ENCODE results near the gene HERC6. TPM values are rescaled to one million over a fixed set of nuclear protein-coding genes. Genes with fewer than 3 reads are reported as not detected.
A peak's percentile ranks its signal among the peaks of the same experiment; 100 is the strongest.
"Not testable (repeated sequence)": the region's sequence is repeated elsewhere in the genome, so short reads cannot be mapped to it uniquely, and the experiment has no call there.

The HERC6 gene
- total and polyA plus RNA-seq, 9 of the 15 experiments (the other 6 are each of a cell fraction or from before 2014, with no cell fraction given), result 0.01 to 0.68 (median 0.15) TPM

GRCh38 chr4:88361217-88361773 is 17.4 kb upstream of the HERC6 start:
- H3K9ac ChIP-seq (ENCODE audit: insufficient read depth in 1 of 2, low read depth in 2 of 2, low read length in 2 of 2); H3K27me3 ChIP-seq (ENCODE audit: control insufficient read depth in 2 of 2, insufficient read depth in 2 of 2, low read length in 2 of 2); H3K4me3 ChIP-seq; H3K79me2 ChIP-seq (ENCODE audit: control insufficient read depth, insufficient read depth, low read length); H3K36me3 ChIP-seq (ENCODE audit: control insufficient read depth, insufficient read depth, low read length); intact Hi-C loops (cut with micrococcal nuclease); H3K9me3 ChIP-seq (replicated peaks; ENCODE audit: control insufficient read depth, insufficient read depth, low read depth, low read length); BruUV-seq (replicated peaks); in situ Hi-C loops (cut with MboI); FAIRE-seq; H3K4me2 ChIP-seq (ENCODE audit: insufficient read depth, low read length); POLR2A ChIA-PET; H4K20me1 ChIP-seq (replicated peaks; ENCODE audit: control insufficient read depth, insufficient read depth, low read length); H3K4me1 ChIP-seq (replicated peaks in 1 of 2; ENCODE audit: control insufficient read depth in 2 of 2, insufficient read depth in 2 of 2, low read length in 2 of 2); H3K27ac ChIP-seq (ENCODE audit: extremely low read depth, low read depth, low read length); H3K9me1 ChIP-seq (ENCODE audit: control insufficient read depth, insufficient read depth, low read length): not testable (repeated sequence)
- ATAC-seq (peak; percentile 70), DNase-seq (ENCODE audit: extremely low read depth in 1 of 4, low spot score in 3 of 4) (peak in 1 of 4 experiments; percentile 6)
- WGBS (ENCODE audit: insufficient coverage, low coverage, missing lambda C conversion rate), result 28% methylated on average over 16 of the region's 18 CpGs
- TF ChIP-seq NFIC (IDR thresholded peaks at IDR 0.05) (0 out of 2 replicates have a peak, but pooled peaks have one; percentile 12), ZNF316 (IDR thresholded peaks at IDR 0.05) (peak; percentile 43; the same call in 1 of the 2 replicates), C11orf30 (IDR thresholded peaks at IDR 0.05; ENCODE audit: low read depth) (peak; percentile 32), NFYB (IDR thresholded peaks at IDR 0.05; ENCODE audit: extremely low read depth, insufficient read length) (peak; percentile 63), SRF (CRISPR knock-in tag; IDR thresholded peaks at IDR 0.05) (peak in 1 of 2 experiments; percentile 91; a peak in 2 of 4 replicates)
- H2AFZ ChIP-seq (ENCODE audit: low read depth, low read length), result peak overlapping the region; percentile 31; the same call in 1 of the 2 replicates
- CTCF ChIA-PET (ENCODE audit: low intra/inter-chr PET ratio), result interaction anchor here (0.7 kb wide), 1 partner anchor 1056 kb away, joined by 3 read pairs; no protein-coding TSS in a partner anchor

- H3K4me3 ChIP-seq, result no peak overlapping the region
- intact Hi-C loops (cut with micrococcal nuclease), result no loop called here
- WGBS (ENCODE audit: insufficient coverage, low coverage, missing lambda C conversion rate), result 7% methylated on average over 2 of the region's 2 CpGs
- no peak overlapping the region for H3K27ac ChIP-seq (ENCODE audit: extremely low read depth, low read depth, low read length)
- H3K9ac ChIP-seq (ENCODE audit: insufficient read depth in 1 of 2, low read depth in 2 of 2, low read length in 2 of 2), result no peak overlapping the region
- H3K9me1 ChIP-seq (ENCODE audit: control insufficient read depth, insufficient read depth, low read length), result no peaks in the 10 kb centered on the region
- TF ChIP-seq ETS1 (conservative IDR thresholded peaks at IDR 0.05; ENCODE audit: control insufficient read depth, low read depth, low read length) (no peak), ZBTB5 (IDR thresholded peaks at IDR 0.05) (no peak)
- no peak for ATAC-seq
- CTCF ChIA-PET (ENCODE audit: low intra/inter-chr PET ratio), result no interaction called here
- H3K4me2 ChIP-seq (ENCODE audit: insufficient read depth, low read length), result no peak overlapping the region
- H3K36me3 ChIP-seq (ENCODE audit: control insufficient read depth, insufficient read depth, low read length), result no peaks in the 10 kb centered on the region
- no peak overlapping the region for H2AFZ ChIP-seq (ENCODE audit: low read depth, low read length)
- no peaks in the 10 kb centered on the region for H3K4me1 ChIP-seq (replicated peaks in 1 of 2; ENCODE audit: control insufficient read depth in 2 of 2, insufficient read depth in 2 of 2, low read length in 2 of 2)
- no peaks in the 10 kb centered on the region for H4K20me1 ChIP-seq (replicated peaks; ENCODE audit: control insufficient read depth, insufficient read depth, low read length)
- BruUV-seq (replicated peaks), result no TSS peak
- POLR2A ChIA-PET, result no interaction called here
- DNase-seq (ENCODE audit: extremely low read depth in 1 of 4, low spot score in 3 of 4), result no peak
- no peaks in the 10 kb centered on the region for H3K27me3 ChIP-seq (ENCODE audit: control insufficient read depth in 2 of 2, insufficient read depth in 2 of 2, low read length in 2 of 2)
- no peak for FAIRE-seq
- in situ Hi-C loops (cut with MboI), result no loop called here
- H3K79me2 ChIP-seq (ENCODE audit: control insufficient read depth, insufficient read depth, low read length), result no peaks in the 10 kb centered on the region
- H3K9me3 ChIP-seq (replicated peaks; ENCODE audit: control insufficient read depth, insufficient read depth, low read depth, low read length), result no peaks in the 10 kb centered on the region
Observed at GRCh38 chr4:88366460-88366859, 12.2 kb upstream of the HERC6 start.
